SKM-1 treated with dmso at 0.1 percent for 144 hours (cell line): ENCODE results near the gene WDR90.

Source experiments
- DNase-seq: peaks from one replicate; lab custom pipeline; 2025; ENCODE audit not compliant: unreplicated experiment; lab: John Stamatoyannopoulos, UW

WDR90 gene

DNA sequence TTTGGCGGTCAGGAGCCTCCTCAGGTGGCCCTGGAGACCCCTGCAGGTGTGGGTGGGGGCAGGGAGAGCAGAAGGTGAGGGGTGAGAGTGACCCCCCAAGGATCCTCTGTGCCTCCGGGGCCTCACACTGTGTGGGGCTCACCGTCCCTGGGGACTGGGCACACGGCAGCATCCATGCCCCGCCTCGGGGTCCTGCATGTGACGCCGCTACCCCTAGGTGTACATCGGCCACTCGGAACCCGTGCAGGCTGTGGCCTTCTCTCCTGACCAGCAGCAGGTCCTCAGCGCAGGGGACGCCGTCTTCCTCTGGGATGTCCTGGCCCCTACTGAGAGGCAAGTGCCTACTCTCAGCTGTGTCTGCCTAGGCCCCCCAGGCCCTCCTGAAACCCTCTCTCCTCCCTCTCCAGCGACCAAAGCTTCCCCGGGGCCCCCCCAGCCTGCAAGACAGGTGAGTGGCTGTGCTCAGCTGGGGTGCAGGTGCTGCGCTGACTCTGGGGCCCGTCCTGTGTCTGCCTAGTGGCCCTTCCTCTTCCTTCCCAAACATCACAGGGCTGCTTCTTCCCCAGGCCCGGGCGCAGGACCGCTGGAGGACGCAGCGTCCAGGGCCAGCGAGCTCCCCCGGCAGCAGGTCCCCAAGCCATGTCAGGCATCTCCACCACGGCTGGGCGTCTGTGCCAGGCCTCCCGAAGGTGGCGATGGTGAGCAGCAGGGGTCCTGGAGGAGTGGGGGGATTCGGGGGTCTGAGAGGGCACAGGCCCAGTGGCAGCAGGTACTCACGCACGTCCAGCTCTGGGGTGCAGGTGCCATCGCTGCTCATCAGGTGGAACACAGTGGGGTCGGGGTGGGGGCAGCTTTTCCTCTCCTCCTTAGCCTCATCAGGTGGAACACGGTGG is 9.8 kb downstream of the WDR90 start:
- DNase-seq, result no peak

DNA sequence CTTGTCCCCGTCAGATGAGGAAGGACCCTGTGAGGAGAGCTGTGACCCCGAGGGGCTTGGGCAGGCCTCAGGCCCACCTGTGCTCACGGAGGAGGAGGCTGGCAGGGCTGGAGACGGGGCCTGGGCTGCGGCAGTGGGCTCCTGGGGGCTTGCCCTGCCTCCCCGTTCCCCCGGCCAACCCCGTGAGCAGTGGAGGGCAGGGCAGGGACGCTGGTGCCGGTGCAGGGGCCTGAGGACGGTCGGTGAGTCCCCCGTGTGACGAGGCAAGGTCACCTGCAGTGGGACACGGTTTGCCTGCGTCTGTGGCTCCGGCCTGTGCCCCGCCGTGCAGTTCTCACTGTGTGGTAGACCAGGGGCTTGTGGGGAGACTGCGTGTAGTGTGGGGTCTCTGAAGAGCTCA is 10.5 kb downstream of the WDR90 start:
- no peak for DNase-seq

DNA sequence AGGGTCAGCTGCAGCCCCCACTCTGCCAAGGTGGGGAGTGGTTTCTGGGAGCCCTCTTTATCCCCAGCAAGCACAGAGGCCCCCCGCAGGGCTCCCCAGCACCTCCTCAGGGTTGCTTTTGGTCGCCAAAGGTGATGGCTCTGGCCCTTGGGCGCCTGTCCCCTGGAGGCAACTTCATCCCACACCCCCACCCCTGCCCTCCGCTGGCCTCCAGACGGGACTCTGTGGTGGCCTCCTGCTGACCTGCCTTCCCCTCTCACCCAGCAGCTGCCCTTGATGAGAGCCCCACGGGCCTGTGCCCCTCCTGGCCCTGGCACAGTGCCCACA is 10.9 kb downstream of the WDR90 start:
- DNase-seq, result no peak

DNA sequence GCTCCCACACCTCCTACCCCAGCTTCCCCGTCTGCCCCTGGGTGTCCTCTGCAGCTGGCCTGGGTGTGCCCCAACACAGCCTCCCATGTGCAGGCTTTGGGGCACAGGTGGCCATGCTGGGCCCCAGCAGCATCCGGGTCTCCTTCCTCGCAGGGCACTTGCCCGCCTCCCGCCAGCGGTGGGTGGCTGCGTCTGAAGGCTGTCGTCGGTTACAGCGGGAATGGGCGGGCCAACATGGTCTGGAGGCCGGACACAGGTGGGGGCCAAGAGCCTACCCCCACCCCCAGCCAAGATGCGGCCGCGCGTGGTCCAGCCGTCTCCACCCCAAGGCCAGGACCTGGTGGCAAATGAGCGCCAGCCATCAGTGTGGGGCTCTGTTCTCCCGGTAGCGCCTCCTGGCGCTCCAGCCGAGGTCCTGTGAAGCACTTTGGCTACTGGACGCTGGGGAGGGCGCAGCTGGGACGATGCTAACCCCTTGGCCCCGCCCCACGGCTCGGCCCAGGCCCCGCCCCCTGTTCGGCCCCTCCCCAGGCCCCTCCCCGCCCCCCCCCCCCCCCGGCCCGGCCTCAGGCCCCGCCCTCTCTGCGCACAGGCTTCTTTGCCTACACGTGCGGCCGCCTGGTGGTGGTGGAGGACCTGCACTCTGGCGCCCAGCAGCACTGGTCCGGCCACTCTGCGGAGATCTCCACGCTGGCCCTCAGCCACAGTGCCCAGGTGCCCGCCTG is 11.5 kb downstream of the WDR90 start:
- DNase-seq, result peak; percentile 95

DNA sequence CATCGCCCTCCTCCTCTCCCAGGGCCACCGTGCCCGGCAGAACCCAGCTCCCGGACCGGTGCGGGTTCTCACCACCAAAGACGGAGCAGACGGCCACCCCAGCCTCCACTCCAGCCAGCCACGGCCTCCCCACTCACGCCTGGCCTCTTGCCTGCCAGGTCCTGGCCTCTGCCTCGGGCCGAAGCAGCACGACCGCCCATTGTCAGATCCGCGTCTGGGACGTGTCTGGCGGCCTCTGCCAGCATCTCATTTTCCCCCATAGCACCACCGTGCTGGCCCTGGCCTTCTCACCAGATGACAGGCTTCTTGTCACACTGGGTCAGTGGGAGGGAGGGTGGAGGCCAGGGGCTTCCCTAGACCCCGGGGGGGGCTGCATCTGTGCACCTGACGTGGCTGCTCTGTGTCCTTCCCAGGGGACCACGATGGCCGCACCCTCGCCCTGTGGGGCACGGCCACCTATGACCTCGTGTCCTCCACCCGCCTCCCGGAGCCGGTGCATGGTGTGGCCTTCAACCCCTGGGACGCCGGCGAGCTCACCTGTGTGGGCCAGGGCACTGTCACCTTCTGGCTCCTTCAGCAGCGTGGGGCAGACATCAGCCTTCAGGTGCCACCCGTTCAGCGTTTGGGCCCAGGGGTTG is 12.1 kb downstream of the WDR90 start:
- no peak for DNase-seq

DNA sequence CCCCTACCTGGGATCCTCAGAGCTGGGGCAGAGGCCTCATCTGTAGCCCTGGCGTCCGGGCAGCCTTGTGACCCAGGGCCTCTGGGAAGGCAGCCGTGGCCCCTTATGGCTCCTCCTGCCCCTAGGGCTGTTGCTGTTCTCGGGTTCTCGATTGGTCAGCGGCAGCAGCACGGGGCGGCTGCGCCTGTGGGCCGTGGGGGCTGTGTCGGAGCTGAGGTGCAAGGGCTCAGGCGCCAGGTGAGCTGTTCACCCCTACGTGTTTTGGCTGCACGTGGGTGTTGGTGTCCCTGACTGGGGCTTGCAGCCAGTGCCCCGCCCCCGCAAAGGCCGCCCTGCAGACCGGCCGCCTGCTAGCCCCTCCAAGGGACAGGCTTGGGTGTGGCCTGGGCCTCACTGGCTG is 12.9 kb downstream of the WDR90 start:
- no peak for DNase-seq

DNA sequence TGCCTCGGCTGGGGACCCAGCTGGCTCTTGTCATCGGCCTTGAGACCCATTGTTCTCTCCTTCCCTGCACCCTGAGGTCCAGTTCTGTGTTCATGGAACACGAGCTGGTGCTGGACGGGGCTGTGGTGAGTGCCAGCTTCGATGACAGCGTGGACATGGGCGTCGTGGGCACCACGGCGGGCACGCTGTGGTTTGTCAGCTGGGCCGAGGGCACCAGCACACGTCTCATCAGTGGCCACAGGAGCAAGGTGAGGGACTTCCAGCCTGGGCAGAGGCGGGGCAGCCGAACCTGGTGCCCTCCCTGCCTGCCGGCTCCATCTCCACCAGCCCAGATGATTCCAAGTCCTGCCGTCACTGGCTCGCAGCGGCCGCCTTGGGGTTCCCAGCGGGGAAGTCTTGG is 13.4 kb downstream of the WDR90 start:
- no peak for DNase-seq

DNA sequence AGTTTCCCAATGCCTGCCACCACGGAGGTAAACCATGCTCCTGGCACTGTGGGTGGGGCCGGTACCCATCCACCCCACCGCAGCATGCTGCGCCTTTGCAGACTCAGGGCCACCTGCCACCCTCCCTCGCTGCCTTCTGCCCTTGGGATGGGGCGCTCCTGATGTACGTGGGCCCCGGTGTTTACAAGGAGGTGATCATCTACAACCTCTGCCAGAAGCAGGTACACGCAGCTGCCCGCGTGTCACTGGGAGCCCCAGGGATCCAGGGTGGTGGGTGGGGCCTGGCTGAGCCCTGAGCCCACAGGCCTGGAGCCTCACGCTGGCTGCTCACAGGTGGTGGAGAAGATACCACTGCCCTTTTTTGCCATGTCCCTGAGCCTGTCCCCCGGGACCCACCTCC is 17.4 kb downstream of the WDR90 start:
- DNase-seq, result no peak

DNA sequence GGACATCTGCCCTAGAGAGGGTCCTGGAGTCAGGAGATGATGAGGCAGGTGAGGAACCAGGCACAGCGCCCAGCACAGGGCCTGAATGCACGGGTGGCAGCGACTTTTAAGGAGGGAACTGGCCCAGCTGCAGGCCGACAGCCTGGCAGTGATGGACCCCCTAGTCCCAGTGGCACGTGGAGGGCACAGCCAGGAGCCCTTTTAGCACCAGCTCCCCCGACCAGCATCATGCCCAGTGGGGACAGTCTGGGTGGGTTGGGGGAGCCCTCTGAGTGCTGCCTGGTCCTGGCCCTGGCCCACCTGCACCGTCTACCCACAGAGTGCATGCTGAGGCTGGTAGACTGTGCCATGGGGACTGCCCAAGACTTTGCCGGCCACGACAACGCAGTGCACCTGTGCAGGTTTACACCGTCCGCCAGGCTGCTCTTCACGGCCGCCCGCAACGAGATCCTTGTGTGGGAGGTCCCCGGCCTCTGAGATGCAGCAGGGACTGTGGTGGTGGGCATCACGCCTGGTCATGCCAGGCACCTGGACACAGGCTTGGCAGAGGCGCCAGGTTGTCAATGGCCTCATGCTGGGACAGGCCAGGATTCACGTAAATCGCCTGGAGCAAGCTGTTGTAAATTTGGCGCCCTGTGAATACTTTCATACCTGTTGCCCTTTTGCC is 18.1 kb downstream of the WDR90 start:
- DNase-seq, result no peak

DNA sequence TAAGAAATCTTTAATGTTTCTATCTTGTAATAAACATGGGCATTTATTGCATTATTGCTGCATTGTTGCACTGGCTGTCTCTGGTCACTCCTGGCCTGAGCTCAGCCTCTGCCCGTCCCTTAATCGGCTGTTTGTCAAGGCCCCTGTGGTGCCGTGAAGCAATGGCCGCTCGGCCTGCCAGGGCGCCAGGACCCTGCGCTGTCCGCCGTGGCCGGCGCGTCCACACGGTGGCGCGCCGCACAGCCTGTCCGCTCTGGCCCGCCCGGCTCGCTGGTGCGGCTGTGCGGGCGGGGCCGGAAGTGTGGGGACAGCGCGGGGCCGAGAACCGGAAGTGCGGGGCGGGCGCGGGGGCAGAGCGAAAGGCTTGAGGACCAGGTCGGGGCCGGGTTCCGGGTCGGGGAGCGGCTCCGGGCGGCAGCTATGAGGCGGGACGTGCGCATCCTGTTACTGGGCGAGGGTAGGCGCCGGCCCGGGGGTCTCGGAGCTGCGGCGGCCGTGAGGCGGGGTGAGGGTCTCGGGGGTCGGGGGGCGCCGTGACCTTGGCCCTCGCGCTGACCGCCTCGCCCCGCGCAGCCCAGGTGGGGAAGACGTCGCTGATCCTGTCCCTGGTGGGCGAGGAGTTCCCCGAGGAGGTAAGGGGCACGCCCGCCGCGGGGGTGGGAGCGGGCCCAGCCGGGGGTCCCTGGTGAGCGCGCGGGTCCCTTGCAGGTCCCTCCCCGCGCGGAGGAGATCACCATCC is 18.8 kb downstream of the WDR90 start, which contains the start of gene RHOT2:
Gene RHOT2, plus strand, starts transcription at position 353 of the 739 bp plus-strand sequence. Its CDS starts 68 bp downstream, at position 421.
- peak; percentile 92 for DNase-seq

DNA sequence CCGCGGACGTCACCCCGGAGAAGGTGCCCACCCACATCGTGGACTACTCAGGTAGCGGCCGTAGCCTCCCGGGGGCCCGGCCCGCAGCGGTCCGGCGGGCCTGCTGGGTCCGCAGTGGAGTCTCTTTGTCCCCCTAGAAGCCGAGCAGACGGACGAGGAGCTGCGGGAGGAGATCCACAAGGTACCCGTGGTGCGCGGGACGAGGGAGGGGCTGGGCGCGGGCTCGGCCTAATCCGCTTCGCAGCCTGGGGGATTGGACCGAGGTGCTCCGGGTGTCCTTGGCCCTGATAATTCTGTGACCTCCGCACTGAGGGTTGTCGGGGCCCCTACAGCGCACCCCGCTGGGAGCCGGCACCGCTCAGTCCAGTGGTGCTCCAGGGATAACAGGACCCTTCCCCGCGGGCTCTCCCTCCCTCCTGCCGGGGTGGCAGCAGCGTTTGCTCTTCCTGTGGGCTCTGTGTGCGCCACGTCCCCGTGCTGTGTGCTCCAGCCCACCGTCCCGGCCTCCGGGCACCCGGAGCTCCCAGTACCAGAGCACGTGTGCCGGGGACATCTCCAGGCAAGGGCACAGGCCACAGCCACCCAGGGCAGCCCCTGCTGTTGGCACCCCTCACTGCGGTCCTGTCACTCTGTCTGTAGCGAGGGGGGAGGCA is 19.5 kb downstream of the WDR90 start:
- DNase-seq, result no peak

DNA sequence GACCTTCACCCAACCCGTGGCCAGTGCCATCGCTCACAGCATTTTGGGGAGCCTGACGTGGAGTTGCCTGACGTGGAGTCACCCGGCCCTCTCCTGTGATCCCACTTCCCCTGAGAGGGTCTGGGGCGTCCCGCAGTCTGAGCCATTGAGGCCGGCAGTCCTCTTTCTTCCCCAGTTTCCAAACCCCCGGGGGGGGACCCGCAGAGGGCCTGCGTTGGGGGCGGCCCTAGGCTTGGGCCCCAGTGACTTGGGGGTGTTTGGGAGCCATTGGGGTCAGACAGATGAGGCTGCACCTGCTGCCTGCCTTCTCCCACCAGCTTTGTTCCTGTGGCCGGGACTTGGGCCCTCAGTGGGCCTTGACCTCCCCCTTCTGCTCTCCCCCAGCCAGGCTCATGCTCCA is 20.5 kb downstream of the WDR90 start:
- DNase-seq, result no peak

DNA sequence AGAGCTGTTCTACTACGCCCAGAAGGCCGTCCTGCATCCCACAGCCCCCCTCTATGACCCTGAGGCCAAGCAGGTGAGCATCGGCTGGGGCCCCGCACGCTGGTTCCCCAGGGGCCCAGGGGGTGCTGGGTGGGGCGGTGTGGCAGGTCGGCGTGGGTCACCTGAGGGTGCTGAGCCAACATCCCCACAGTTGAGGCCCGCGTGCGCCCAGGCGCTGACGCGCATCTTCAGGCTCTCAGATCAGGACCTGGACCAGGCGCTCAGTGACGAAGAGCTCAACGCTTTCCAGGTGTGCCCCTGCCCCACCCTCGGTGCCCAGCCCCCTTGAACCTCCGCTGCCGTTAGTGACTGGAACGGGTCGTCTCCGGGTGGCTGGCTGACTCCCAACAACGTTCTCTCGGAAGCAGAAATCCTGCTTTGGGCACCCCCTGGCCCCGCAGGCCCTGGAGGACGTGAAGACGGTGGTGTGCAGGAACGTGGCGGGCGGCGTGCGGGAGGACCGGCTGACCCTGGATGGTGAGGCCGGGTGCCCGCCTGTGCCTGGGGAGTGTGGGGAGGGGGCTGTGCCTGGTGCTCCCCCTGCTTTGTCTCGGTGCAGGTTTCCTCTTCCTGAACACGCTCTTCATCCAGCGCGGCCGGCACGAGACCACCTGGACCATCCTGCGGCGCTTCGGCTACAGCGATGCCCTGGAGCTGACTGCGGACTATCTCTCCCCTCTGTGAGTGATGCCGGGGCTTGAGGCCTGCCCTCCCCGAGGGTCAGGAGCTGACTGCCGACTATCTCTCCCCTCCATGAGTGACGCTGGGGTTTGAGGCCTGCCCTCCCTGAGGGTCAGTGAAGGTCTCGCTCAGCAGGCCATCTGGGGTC is 21.6 kb downstream of the WDR90 start:
- DNase-seq, result no peak

DNA sequence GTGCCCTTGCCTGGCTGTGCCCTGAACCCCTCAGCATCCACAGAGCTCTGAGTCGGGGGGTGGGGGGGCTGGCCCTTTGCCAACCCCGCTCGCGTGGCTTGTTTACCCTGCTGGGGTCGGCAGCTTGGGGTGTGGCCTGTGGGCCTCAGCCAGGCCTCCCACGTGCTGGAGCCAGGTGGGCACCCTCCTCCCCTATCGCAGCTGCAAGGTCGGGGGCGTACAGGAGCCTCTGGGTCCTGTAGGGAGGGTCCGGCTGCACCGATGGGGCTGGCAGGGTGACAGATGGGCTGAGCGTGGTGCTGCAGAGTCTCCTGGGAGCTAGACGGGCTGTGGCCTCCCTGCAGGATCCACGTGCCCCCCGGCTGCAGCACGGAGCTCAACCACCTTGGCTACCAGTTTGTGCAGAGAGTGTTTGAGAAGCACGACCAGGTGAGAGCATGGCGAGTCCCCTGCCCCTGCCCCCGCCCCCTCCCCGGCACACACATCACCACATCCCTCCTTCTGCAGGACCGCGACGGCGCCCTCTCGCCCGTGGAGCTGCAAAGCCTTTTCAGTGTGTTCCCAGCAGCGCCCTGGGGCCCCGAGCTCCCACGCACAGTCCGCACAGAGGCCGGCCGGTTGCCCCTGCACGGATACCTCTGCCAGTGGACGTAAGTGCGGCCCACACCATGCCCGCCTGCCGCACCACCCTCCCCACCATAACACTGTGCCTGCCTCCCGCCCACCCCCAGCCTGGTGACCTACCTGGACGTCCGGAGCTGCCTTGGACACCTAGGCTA is 22.4 kb downstream of the WDR90 start:
- no peak for DNase-seq

DNA sequence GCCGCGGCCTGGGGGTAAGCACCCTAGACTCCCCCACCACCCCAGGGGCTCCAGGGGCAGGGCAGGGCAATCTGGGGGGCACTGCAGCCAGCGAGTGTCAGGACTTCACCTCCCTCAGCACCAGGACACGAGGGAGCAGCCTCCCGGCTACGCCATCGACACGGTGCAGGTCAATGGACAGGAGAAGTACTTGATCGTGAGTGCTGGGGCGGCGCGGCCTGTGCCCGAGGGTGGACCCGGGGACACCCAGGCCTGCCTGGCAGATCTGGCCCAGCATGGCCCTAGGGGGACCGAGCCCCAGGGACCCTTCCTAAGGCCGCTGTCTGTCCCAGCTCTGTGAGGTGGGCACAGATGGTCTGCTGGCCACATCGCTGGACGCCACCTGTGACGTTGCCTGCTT is 23.2 kb downstream of the WDR90 start:
- no peak for DNase-seq

DNA sequence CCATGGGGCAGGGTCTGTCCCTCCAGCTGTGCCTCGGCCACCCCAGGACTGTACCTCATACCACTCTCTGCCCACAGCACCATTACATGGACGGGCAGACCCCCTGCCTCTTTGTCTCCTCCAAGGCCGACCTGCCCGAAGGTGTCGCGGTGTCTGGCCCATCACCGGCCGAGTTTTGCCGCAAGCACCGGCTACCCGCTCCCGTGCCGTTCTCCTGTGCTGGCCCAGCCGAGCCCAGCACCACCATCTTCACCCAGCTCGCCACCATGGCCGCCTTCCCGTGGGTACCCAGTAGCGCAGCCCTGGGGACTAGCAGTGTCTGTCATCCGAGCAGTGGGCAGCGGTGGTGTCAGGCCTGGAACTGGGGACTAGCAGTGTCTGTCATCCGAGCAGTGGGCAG is 23.7 kb downstream of the WDR90 start:
- DNase-seq, result no peak

DNA sequence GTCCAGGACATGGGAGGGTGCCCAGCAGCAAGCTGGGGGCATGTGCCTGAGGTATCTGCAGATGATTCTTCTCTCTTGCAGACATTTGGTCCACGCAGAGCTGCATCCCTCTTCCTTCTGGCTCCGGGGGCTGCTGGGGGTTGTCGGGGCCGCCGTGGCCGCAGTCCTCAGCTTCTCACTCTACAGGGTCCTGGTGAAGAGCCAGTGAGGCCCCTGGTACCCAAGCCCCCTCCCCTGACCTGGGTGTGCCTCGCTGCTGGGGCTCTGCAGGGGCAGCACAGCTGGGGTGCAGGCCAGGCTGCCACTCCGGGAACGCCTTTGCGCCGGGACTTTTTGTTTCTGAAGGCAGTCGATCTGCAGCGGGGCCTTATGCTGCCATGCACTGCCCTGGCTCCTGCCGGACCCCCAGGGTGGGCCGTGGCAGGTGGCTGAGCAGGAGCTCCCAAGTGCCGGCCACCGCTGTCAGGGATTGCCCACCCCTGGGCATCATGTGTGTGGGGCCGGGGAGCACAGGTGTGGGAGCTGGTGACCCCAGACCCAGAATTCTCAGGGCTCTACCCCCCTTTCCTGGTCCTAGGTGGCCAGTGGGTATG is 24.3 kb downstream of the WDR90 start:
- DNase-seq, result no peak

DNA sequence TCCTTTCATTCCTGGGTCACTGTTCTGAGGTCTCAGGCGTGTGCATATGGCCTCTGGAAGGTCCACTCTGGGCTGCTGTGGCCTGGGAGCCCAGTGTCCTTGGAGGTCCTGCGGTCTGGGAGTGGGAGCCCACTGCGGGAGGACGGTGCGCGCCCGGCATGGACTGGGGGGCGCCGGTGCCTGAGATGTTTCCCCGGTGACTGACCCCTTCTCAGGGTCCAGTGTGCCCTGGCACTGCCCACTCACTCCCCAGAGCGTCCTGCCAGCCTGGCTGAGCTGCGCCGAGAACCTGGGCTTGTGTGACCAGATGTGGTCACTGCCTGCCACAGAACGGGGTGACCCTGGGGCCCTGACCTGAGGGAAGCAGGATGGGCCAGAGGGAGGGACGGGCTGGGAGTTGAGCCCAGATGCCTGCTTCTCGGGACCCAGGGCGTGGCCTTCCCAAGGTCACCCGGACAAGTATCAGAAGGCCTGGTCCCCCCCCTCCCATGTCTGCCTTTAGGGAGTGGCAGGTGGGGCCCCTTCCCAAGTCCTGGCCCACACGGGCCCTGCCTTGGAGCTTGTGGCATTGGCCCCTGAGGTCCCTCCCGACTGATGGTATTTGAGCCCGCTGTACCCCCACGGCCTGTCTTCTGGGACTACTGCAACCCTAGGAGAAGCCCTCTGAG is 25.2 kb downstream of the WDR90 start:
- DNase-seq, result no peak
